H9 (cell line): ENCODE data around the gene CHKB. TPM values are rescaled to one million over a fixed set of nuclear protein-coding genes. Genes with fewer than 3 reads are reported as not detected.

Experiments used
- DNase-seq: peaks from one replicate; pipeline ENCODE4 v3.0.0-alpha.2; 2017
- H2AFZ ChIP-seq: one replicate; pipeline ENCODE4 v1.6.1; 2013; ENCODE audit warnings: mild to moderate bottlenecking, low read length, control low read depth, moderate library complexity
- H2AK5ac ChIP-seq: 2 replicates; pipeline ENCODE4 v1.6.1; 2013; ENCODE audit warnings: low read length, control low read depth, mixed read lengths; ENCODE audit not compliant: insufficient read length
- H2BK120ac ChIP-seq: one replicate; pipeline ENCODE4 v1.6.1; 2013; ENCODE audit warnings: low read depth, mild to moderate bottlenecking, low read length, control low read depth, inconsistent platforms; ENCODE audit not compliant: poor library complexity, severe bottlenecking
- H2BK12ac ChIP-seq: 2 replicates; pipeline ENCODE4 v1.6.1; 2013; ENCODE audit warnings: low read length, control low read depth, mixed read lengths, low read depth; ENCODE audit not compliant: insufficient read length
- H2BK15ac ChIP-seq: 2 replicates; pipeline ENCODE4 v1.6.1; 2013; ENCODE audit warnings: low read depth, low read length, control low read depth
- H2BK20ac ChIP-seq: one replicate; pipeline ENCODE4 v1.6.1; 2013; ENCODE audit warnings: low read depth, mild to moderate bottlenecking, low read length, control low read depth, inconsistent platforms; ENCODE audit not compliant: poor library complexity, severe bottlenecking
- H2BK5ac ChIP-seq: 2 replicates; pipeline ENCODE4 v1.6.1; 2013; ENCODE audit warnings: low read length, control low read depth, mixed read lengths; ENCODE audit not compliant: insufficient read length
- H3K14ac ChIP-seq: 2 replicates; pipeline ENCODE4 v1.6.1; 2013; ENCODE audit warnings: low read length, control low read depth; ENCODE audit not compliant: insufficient read depth
- H3K18ac ChIP-seq: 2 replicates; pipeline ENCODE4 v1.6.1; 2013; ENCODE audit warnings: low read depth, mild to moderate bottlenecking, mixed read lengths, low read length, control low read depth; ENCODE audit not compliant: insufficient read length
- H3K23ac ChIP-seq: 2 replicates; pipeline ENCODE4 v1.6.1; 2013; ENCODE audit warnings: low read length, control low read depth, mixed read lengths, low read depth; ENCODE audit not compliant: insufficient read length
- H3K23me2 ChIP-seq: 2 replicates; pipeline ENCODE4 v1.6.1; 2013; ENCODE audit warnings: low read depth, mild to moderate bottlenecking, mixed read lengths, low read length, control low read depth; ENCODE audit not compliant: insufficient read length, poor library complexity, severe bottlenecking
- H3K27ac ChIP-seq: 2 replicates; pipeline ENCODE4 v1.5.1; 2013; ENCODE audit warnings: low read length, control low read depth, mixed read lengths, low read depth; ENCODE audit not compliant: insufficient read length
- H3K27me3 ChIP-seq: 2 replicates; pipeline ENCODE4 v1.6.1; 2013; ENCODE audit warnings: low read length, control low read depth, inconsistent platforms; ENCODE audit not compliant: insufficient read depth
- H3K4ac ChIP-seq: 2 replicates; pipeline ENCODE4 v1.6.1; 2013; ENCODE audit warnings: low read depth, mild to moderate bottlenecking, control low read depth, inconsistent platforms, low read length, moderate library complexity
- H3K4me1 ChIP-seq: 2 replicates; pipeline ENCODE4 v1.6.1; 2013; ENCODE audit warnings: low read length, control low read depth, inconsistent platforms; ENCODE audit not compliant: insufficient read depth
- H3K4me2 ChIP-seq: 2 replicates; pipeline ENCODE4 v1.6.1; 2013; ENCODE audit warnings: low read length, control low read depth, mixed read lengths; ENCODE audit not compliant: insufficient read length, insufficient read depth
- H3K56ac ChIP-seq: 2 replicates; pipeline ENCODE4 v1.6.1; 2013; ENCODE audit warnings: low read depth, mild to moderate bottlenecking, mixed read lengths, low read length, control low read depth; ENCODE audit not compliant: insufficient read length
- H3K79me1 ChIP-seq: 2 replicates; pipeline ENCODE4 v1.6.1; 2013; ENCODE audit warnings: low read depth, mild to moderate bottlenecking, moderate library complexity, low read length, control low read depth, inconsistent platforms; ENCODE audit not compliant: insufficient read depth, poor library complexity, severe bottlenecking
- H3K79me2 ChIP-seq: 2 replicates; pipeline ENCODE4 v1.6.1; 2013; ENCODE audit warnings: low read length, control low read depth, inconsistent platforms; ENCODE audit not compliant: insufficient read depth
- H3K9ac ChIP-seq: 2 replicates; pipeline ENCODE4 v1.6.1; 2013; ENCODE audit warnings: low read length, control low read depth, mixed read lengths; ENCODE audit not compliant: insufficient read length; ENCODE audit errors: extremely low read depth
- H3K9me3 ChIP-seq: one replicate; pipeline ENCODE4 v1.6.1; 2013; ENCODE audit warnings: low read depth, low read length, inconsistent platforms; ENCODE audit not compliant: control insufficient read depth
- H3T11ph ChIP-seq: one replicate; pipeline ENCODE4 v1.6.1; 2013; ENCODE audit warnings: mild to moderate bottlenecking, low read length, control low read depth, inconsistent platforms
- H4K20me1 ChIP-seq: one replicate; pipeline ENCODE4 v1.6.1; 2013; ENCODE audit not compliant: control insufficient read depth, insufficient read length, insufficient read depth
- H4K5ac ChIP-seq: 2 replicates; pipeline ENCODE4 v1.6.1; 2013; ENCODE audit warnings: low read depth, mild to moderate bottlenecking, mixed read lengths, low read length, control low read depth; ENCODE audit not compliant: insufficient read length
- H4K8ac ChIP-seq: replicated peaks from 2 replicates; pipeline ENCODE4 v1.6.1; 2013; ENCODE audit warnings: low read length, control low read depth, mixed read lengths, low read depth; ENCODE audit not compliant: insufficient read length
- H4K91ac ChIP-seq: 2 replicates; pipeline ENCODE4 v1.6.1; 2013; ENCODE audit warnings: low read depth, mild to moderate bottlenecking, moderate library complexity, mixed read lengths, low read length, control low read depth; ENCODE audit not compliant: insufficient read length
- H3K27ac Mint-ChIP-seq, 3 experiments: 2 replicates in 2 of 3; 3 replicates in 1 of 3; pipeline ENCODE4 v1.8.0; 2020 to 2021; ENCODE audit warnings: mixed read lengths in 3 of 3, mild to moderate bottlenecking in 1 of 3, moderate library complexity in 1 of 3
- H3K27me3 Mint-ChIP-seq: 2 replicates; pipeline ENCODE4 v1.8.0; 2021; ENCODE audit warnings: low read depth, mild to moderate bottlenecking, moderate library complexity, mixed read lengths
- H3K36me3 Mint-ChIP-seq, 3 experiments: 2 replicates in 2 of 3; 3 replicates in 1 of 3; pipeline ENCODE4 v1.8.0; 2020 to 2021; ENCODE audit warnings: low read depth in 3 of 3, mixed read lengths in 3 of 3; ENCODE audit not compliant: insufficient read depth in 1 of 3
- H3K4me1 Mint-ChIP-seq, 2 experiments: 2 replicates each; pipeline ENCODE4 v1.8.0; 2020; ENCODE audit warnings: mixed read lengths in 2 of 2
- H3K4me3 Mint-ChIP-seq, 2 experiments: 2 replicates in 1 of 2; 3 replicates in 1 of 2; pipeline ENCODE4 v1.8.0; 2020 to 2021; ENCODE audit warnings: mild to moderate bottlenecking in 2 of 2, mixed read lengths in 2 of 2, moderate library complexity in 1 of 2
- H3K9me3 Mint-ChIP-seq, 2 experiments: 2 replicates in 1 of 2; 3 replicates in 1 of 2; pipeline ENCODE4 v1.8.0; 2020; ENCODE audit warnings: mild to moderate bottlenecking in 2 of 2, mixed read lengths in 2 of 2, moderate library complexity in 1 of 2
- WGBS: extraction: QIAGEN DNeasy Blood & Tissue Kit; methylation state at CpG from one replicate; pipeline ENCODE4 v1.1.7; 2013; ENCODE audit warnings: missing lambda C conversion rate, low lambda C conversion rate, mixed read lengths; ENCODE audit not compliant: insufficient read length; ENCODE audit errors: extremely low coverage; 5-methylcytosine and 5-hydroxymethylcytosine counted together
- total RNA-seq: library from RNA; stranded (reverse); gene quantifications from 2 replicates; pipeline ENCODE4 v1.2.1, GENCODE V29; 2021
- TF ChIP-seq, protein P1 (sequence below): fragments of 200-600 bp; sonication (generic); conservative IDR thresholded peaks from 3 replicates; pipeline ENCODE4 v1.8.0; 2021; ENCODE audit warnings: antibody characterized with exemption, mild to moderate bottlenecking

The CHKB gene
- total RNA-seq, 1 experiment from 2014 or later: 64.9 TPM

DNA sequence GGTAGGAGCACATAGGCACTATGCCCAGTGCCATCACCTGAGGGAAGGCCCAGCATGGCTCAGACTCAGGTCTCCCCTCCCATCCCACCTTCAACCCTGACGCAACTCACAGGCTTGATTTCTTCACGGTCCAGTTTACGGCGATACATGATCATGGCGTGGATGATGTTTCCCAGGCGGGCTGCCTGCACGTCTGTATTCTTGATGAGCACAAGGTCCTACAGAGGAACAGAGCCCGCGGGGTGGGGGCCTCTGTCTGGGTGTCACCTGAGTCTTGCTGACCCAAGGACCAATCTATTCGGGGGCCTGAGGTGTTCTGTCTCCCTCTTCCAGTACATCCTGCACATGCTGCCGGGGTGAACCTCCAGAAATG is 8.3 kb downstream of the CHKB start:
- Histone ChIP-seq H2BK120ac (no peak overlapping the region), H3K4ac (no peak overlapping the region), H3K9ac (no peak overlapping the region), H4K5ac (no peak overlapping the region), H4K20me1 (no peaks in the 10 kb centered on the region), H3K4me2 (no peak overlapping the region), H2AK5ac (no peak overlapping the region), H3K18ac (no peak overlapping the region), H3K79me2 (no peaks in the 10 kb centered on the region), H2BK5ac (no peak overlapping the region), H2BK15ac (no peak overlapping the region), H3K23me2 (no peaks in the 10 kb centered on the region), H4K8ac (no peak overlapping the region), H3K27ac (no peak overlapping the region), H3K9me3 (no peaks in the 10 kb centered on the region), H3T11ph (no peak overlapping the region), H3K79me1 (no peaks in the 10 kb centered on the region), H3K56ac (no peak overlapping the region), H2AFZ (no peak overlapping the region), H4K91ac (no peak overlapping the region), H3K4me1 (no peaks in the 10 kb centered on the region), H3K14ac (no peak overlapping the region), H2BK20ac (no peak overlapping the region), H3K27me3 (no peaks in the 10 kb centered on the region), H2BK12ac (no peak overlapping the region), H3K23ac (no peak overlapping the region)
- H3K9me3 Mint-ChIP-seq: no peaks in the 10 kb centered on the region
- WGBS: no CpG with 5 or more reads among the region's 11 CpGs
- H3K27me3 Mint-ChIP-seq: no peaks in the 10 kb centered on the region; the same call in 1 of the 2 replicates
- TF ChIP-seq, protein P1, sequence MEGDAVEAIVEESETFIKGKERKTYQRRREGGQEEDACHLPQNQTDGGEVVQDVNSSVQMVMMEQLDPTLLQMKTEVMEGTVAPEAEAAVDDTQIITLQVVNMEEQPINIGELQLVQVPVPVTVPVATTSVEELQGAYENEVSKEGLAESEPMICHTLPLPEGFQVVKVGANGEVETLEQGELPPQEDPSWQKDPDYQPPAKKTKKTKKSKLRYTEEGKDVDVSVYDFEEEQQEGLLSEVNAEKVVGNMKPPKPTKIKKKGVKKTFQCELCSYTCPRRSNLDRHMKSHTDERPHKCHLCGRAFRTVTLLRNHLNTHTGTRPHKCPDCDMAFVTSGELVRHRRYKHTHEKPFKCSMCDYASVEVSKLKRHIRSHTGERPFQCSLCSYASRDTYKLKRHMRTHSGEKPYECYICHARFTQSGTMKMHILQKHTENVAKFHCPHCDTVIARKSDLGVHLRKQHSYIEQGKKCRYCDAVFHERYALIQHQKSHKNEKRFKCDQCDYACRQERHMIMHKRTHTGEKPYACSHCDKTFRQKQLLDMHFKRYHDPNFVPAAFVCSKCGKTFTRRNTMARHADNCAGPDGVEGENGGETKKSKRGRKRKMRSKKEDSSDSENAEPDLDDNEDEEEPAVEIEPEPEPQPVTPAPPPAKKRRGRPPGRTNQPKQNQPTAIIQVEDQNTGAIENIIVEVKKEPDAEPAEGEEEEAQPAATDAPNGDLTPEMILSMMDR: no peak
- H3K4me3 Mint-ChIP-seq: no peak overlapping the region
- no peaks in the 10 kb centered on the region for H3K4me1 Mint-ChIP-seq
- peaks cover 11 to 75% (median 68%) of the 10 kb centered on the region in 3 experiments for H3K36me3 Mint-ChIP-seq
- no peak for DNase-seq
- no peak overlapping the region for H3K27ac Mint-ChIP-seq
